Endothelial cell of umbilical vein (primary cell): ENCODE data around the gene APOM. TPM values are rescaled to one million over a fixed set of nuclear protein-coding genes. Genes with fewer than 3 reads are reported as not detected.

Experiments
- BruUV-seq: library from RNA; stranded (reverse); fragments of 400-500 nt; replicated peaks from 2 replicates; lab custom pipeline; 2021; lab: Mats Ljungman, UMichigan
- CTCF ChIA-PET: fragments of 300-600, 350-600 bp; sonication (Branson Sonifier 250); formaldehyde crosslinking; loops from one replicate; lab custom pipeline; 2021; ENCODE audit warnings: antibody characterized with exemption, inconsistent platforms; lab: Charles Lee
- POLR2A ChIA-PET: fragments of 300-600, 350-600 bp; sonication (Branson Sonifier 250); formaldehyde crosslinking; loops from one replicate; lab custom pipeline; 2021; ENCODE audit warnings: antibody characterized with exemption, inconsistent platforms; lab: Charles Lee
- DNase-seq: peaks from one replicate; pipeline ENCODE4 v3.0.0-alpha.2; 2011; ENCODE audit warnings: low read depth, low spot score
- FAIRE-seq: peaks from 2 replicates; lab custom pipeline; 2011; peaks lifted over from hg19 to GRCh38; lab: Jason Lieb, UNC
- H2AFZ ChIP-seq: 2 replicates; pipeline ENCODE4 v1.6.0; 2012; ENCODE audit warnings: low read depth, low read length, control low read depth, inconsistent platforms
- H3K27ac ChIP-seq: 2 replicates; pipeline ENCODE4 v1.5.1; 2011; ENCODE audit warnings: low read depth, mild to moderate bottlenecking, control low read depth, low read length, moderate library complexity; ENCODE audit not compliant: insufficient read depth
- H3K27me3 ChIP-seq, 2 experiments: 2 replicates each; pipeline versions ENCODE4 v1.6.0 to v1.6.1; 2011; ENCODE audit warnings: low read length in 2 of 2, mixed read lengths in 1 of 2; ENCODE audit not compliant: control insufficient read depth in 2 of 2, insufficient read depth in 2 of 2
- H3K36me3 ChIP-seq, 2 experiments: 2 replicates in 1 of 2; 3 replicates in 1 of 2; pipeline ENCODE4 v1.5.1; 2011; ENCODE audit warnings: low read length in 2 of 2, mild to moderate bottlenecking in 1 of 2, moderate library complexity in 1 of 2; ENCODE audit not compliant: control insufficient read depth in 2 of 2, insufficient read depth in 2 of 2; ENCODE audit errors: extremely low read depth in 1 of 2
- H3K4me1 ChIP-seq: 3 replicates; pipeline ENCODE4 v1.5.1; 2011; ENCODE audit warnings: mild to moderate bottlenecking, low read length; ENCODE audit not compliant: control insufficient read depth, insufficient read depth; ENCODE audit errors: extremely low read depth
- H3K4me2 ChIP-seq: 2 replicates; pipeline ENCODE4 v1.6.1; 2011; ENCODE audit warnings: low read length, control low read depth, mixed read lengths; ENCODE audit not compliant: insufficient read depth
- H3K4me3 ChIP-seq, 3 experiments: fragments of 200-600 bp in 1 of 3; sonication (generic), shearing (Covaris generic) in 1 of 3; replicated peaks in 1 of 3; 2 replicates each; pipeline ENCODE4 v1.5.1; 2011 to 2016; ENCODE audit warnings: control low read depth in 3 of 3, low read length in 3 of 3, mild to moderate bottlenecking in 2 of 3, inconsistent platforms in 1 of 3, low read depth in 1 of 3, moderate library complexity in 1 of 3; ENCODE audit not compliant: insufficient read depth in 1 of 3
- H3K79me2 ChIP-seq: 2 replicates; pipeline ENCODE4 v1.6.0; 2012; ENCODE audit warnings: low read length, inconsistent platforms; ENCODE audit not compliant: control insufficient read depth, insufficient read depth
- H3K9ac ChIP-seq: replicated peaks from 2 replicates; pipeline ENCODE3; 2011; ENCODE audit warnings: low read length, control low read depth; ENCODE audit not compliant: insufficient read depth; ENCODE audit errors: extremely low read depth
- H3K9me1 ChIP-seq: replicated peaks from 3 replicates; pipeline ENCODE4 v1.6.0; 2011; ENCODE audit warnings: mild to moderate bottlenecking, low read length; ENCODE audit not compliant: control insufficient read depth, insufficient read depth; ENCODE audit errors: extremely low read depth
- H3K9me3 ChIP-seq: replicated peaks from 2 replicates; pipeline ENCODE4 v1.5.1; 2012; ENCODE audit warnings: low read length, inconsistent platforms; ENCODE audit not compliant: control insufficient read depth, insufficient read depth
- H4K20me1 ChIP-seq: replicated peaks from 2 replicates; pipeline ENCODE3; 2011; ENCODE audit warnings: mild to moderate bottlenecking, low read length; ENCODE audit not compliant: control insufficient read depth, insufficient read depth; ENCODE audit errors: extremely low read depth
- EZH2 ChIP-seq: IDR thresholded peaks from 2 replicates; pipeline ENCODE4 v1.6.1; 2012; ENCODE audit warnings: borderline replicate concordance, low read depth, mild to moderate bottlenecking, moderate library complexity, low read length, inconsistent platforms; ENCODE audit not compliant: severe bottlenecking
- FOS ChIP-seq: IDR thresholded peaks from 2 replicates; pipeline ENCODE4 v1.6.1; 2011; ENCODE audit warnings: mild to moderate bottlenecking, low read length, moderate library complexity, borderline replicate concordance; ENCODE audit not compliant: insufficient read depth
- GATA2 ChIP-seq: IDR thresholded peaks from 2 replicates; pipeline ENCODE4 v1.7.0; 2011; ENCODE audit warnings: low read depth, mild to moderate bottlenecking, moderate library complexity, mixed read lengths, low read length; ENCODE audit not compliant: insufficient read length, insufficient read depth
- JUN ChIP-seq: IDR thresholded peaks from 2 replicates; pipeline ENCODE4 v1.6.1; 2011; ENCODE audit warnings: borderline replicate concordance, low read depth; ENCODE audit not compliant: insufficient read length, insufficient read depth
- MYC ChIP-seq: IDR thresholded peaks from one replicate; pipeline ENCODE4 v1.6.1; 2011; ENCODE audit warnings: mild to moderate bottlenecking, low read depth, low read length
- POLR2A ChIP-seq: IDR thresholded peaks from 2 replicates; pipeline ENCODE4 v1.6.1; 2012; ENCODE audit warnings: low read depth, mild to moderate bottlenecking, control low read depth, low read length
- POLR2AphosphoS5 ChIP-seq: IDR thresholded peaks from 2 replicates; pipeline ENCODE4 v1.6.1; 2012; ENCODE audit warnings: low read depth, mild to moderate bottlenecking, control low read depth, low read length, moderate library complexity; ENCODE audit not compliant: insufficient read depth
- dilution Hi-C: fragments of 300-500 bp; cut with MboI; formaldehyde crosslinking; loops from one replicate; pipeline ENCODE4 v1.15.0; 2019; ENCODE audit warnings: low sequenced_read_pairs; ENCODE audit not compliant: extremely low pct_ligation_motif_present
- intact Hi-C: fragments of 100-400 bp; cut with micrococcal nuclease; formaldehyde crosslinking; loops from one replicate; pipeline ENCODE4 v1.10.0; 2022
- polyA plus RNA-seq, 4 experiments: library from polyadenylated mRNA; depleted of rRNA in 3 of 4; stranded (reverse) in 3 of 4; unstranded in 1 of 4; fragments of >200 nt; gene quantifications; 2 replicates each; pipeline versions ENCODE4 v1.2.1 to v1.2.3, GENCODE V29; 2011 to 2012; ENCODE audit warnings: missing spikeins in 1 of 4
- total RNA-seq: library from RNA; stranded (reverse); gene quantifications from 2 replicates; pipeline ENCODE4 v1.2.3, GENCODE V29; 2021
- TF ChIP-seq, protein P1 (sequence below): IDR thresholded peaks from 2 replicates; pipeline ENCODE4 v1.6.1; 2011; ENCODE audit not compliant: insufficient read depth, insufficient read length
- TF ChIP-seq, protein P2 (sequence below), 2 donors: IDR thresholded peaks; 1 replicate in 1 of 2; 2 replicates in 1 of 2; pipeline ENCODE4 v1.5.1; 2011; ENCODE audit warnings: low read length in 2 of 2, mild to moderate bottlenecking in 2 of 2, moderate library complexity in 2 of 2, control low read depth in 1 of 2, inconsistent platforms in 1 of 2, low read depth in 1 of 2; ENCODE audit not compliant: insufficient read depth in 1 of 2; ENCODE audit errors: extremely low read depth in 1 of 2

APOM gene
- total and polyA plus RNA-seq, 2 donors (not counting 3 experiments of a cell fraction or from before 2014, with no cell fraction given) = 2.5 TPM; not detected in 1

GRCh38 chr6:31654574-31655348 lies 933 bp upstream of the APOM start:
- peaks cover 35% of the 10 kb centered on the region for H3K4me1 ChIP-seq
- no peaks in the 10 kb centered on the region for H3K9me3 ChIP-seq
- no peak overlapping the region for H3K4me2 ChIP-seq
- H4K20me1 ChIP-seq = no peaks in the 10 kb centered on the region
- CTCF ChIA-PET = interaction anchor here (1.0 kb wide), 1 partner anchor 10 kb away, joined by 3 read pairs; the partner anchor contains the start of gene GPANK1
- H3K27ac ChIP-seq = no peak overlapping the region
- intact Hi-C loops (no loop called here), dilution Hi-C loops (no loop called here)
- no TSS peak for BruUV-seq
- H3K4me3 ChIP-seq = no peak overlapping the region
- H2AFZ ChIP-seq = no peak overlapping the region
- TF ChIP-seq GATA2 = no peak
- TF ChIP-seq, protein P1, sequence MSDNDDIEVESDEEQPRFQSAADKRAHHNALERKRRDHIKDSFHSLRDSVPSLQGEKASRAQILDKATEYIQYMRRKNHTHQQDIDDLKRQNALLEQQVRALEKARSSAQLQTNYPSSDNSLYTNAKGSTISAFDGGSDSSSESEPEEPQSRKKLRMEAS = no peak
- no peak for TF ChIP-seq EZH2
- TF ChIP-seq, protein P2, sequence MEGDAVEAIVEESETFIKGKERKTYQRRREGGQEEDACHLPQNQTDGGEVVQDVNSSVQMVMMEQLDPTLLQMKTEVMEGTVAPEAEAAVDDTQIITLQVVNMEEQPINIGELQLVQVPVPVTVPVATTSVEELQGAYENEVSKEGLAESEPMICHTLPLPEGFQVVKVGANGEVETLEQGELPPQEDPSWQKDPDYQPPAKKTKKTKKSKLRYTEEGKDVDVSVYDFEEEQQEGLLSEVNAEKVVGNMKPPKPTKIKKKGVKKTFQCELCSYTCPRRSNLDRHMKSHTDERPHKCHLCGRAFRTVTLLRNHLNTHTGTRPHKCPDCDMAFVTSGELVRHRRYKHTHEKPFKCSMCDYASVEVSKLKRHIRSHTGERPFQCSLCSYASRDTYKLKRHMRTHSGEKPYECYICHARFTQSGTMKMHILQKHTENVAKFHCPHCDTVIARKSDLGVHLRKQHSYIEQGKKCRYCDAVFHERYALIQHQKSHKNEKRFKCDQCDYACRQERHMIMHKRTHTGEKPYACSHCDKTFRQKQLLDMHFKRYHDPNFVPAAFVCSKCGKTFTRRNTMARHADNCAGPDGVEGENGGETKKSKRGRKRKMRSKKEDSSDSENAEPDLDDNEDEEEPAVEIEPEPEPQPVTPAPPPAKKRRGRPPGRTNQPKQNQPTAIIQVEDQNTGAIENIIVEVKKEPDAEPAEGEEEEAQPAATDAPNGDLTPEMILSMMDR (IDR thresholded peaks at IDR 0.05; ENCODE audit: extremely low read depth in 1 of 2, insufficient read depth in 1 of 2, low read depth in 1 of 2, low read length in 2 of 2) = no peak
- no peak for TF ChIP-seq FOS
- TF ChIP-seq POLR2AphosphoS5 = no peak
- TF ChIP-seq MYC = no peak
- no peak for TF ChIP-seq JUN
- no peak for TF ChIP-seq POLR2A
- POLR2A ChIA-PET = no interaction called here
- no peaks in the 10 kb centered on the region for H3K9me1 ChIP-seq
- FAIRE-seq (peak; percentile 40), DNase-seq (no peak)
- H3K36me3 ChIP-seq = peaks cover 3 to 4% of the 10 kb centered on the region in 2 experiments
- peaks cover 37% of the 10 kb centered on the region for H3K79me2 ChIP-seq
- no peak overlapping the region for H3K9ac ChIP-seq
- H3K27me3 ChIP-seq = no peaks in the 10 kb centered on the region
